ENCODE data around the gene FBXO9.

Gene FBXO9

DNA sequence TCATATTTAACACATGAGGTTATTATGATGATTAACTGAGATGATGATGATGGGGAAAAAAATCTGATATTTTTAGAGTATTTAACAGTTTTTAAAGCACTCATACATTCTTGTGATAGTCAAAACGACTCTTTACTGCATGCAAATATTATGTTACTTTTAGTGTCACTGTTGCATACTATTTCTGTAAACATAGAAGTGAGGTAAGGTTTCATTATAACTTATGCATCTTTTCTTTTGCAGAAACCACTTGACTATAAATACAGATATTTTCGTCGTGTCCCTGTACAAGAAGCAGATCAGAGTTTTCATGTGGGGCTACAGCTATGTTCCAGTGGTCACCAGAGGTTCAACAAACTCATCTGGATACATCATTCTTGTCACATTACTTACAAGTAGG, 30.1 kb downstream of the FBXO9 start:
- DNase-seq (ENCODE audit: low spot score): no peak

DNA sequence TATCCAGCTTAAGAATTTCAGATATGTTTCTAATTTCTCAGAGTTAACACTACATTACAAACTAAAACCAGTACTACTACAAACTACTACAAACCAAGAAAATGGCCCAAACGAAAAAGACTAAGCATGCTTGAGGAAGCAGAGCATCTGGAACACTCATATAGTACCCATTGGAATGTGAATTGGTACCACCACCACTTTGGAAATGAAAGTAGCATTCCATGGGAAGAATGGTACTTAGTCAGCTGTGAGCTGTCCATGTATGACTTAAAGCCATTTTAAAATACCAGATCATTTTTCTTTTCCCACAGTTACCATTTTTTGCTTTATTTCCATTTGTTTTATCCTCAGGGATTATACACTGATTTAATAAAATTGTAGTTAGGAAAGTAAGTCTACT, 30.5 kb downstream of the FBXO9 start:
- DNase-seq (ENCODE audit: low spot score): no peak

DNA sequence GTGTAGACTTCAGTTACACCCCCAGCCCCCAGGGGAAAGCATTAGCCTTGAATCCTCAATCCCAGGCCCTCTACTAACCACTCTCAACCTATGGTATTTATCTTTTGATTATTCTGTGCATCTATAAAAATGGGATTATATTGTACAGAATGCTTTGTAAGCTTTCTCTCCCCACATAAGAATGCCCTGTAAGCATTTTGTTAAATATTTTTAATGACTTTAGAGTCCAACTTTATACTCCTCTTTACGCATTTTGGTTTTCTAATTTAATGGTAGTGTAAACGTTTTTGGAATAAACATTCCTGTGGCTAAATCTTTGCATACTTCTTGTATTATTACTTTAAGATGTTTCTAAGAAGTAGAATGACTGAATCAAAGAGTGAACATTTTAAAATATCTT, 35.4 kb downstream of the FBXO9 start:
- no peak for DNase-seq (ENCODE audit: low spot score)

DNA sequence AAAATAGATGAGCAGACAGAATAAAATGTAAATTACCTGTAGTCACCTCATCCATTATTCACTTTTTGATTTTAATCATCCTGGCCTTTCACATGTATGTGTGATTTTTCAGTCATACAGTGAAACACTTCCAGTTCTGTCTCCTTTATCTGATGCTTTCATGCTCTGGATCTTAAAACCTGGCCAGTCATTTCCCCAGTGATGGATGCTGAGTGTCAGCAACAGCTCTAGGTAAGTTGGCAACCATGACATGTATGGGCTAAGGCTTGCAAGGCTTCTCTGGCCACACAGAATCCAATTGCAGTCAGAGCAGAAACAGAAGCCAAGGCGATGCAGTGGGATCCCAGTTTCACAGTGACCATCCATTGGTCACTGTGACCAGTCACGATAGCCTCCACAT, 35.8 kb downstream of the FBXO9 start:
- DNase-seq (ENCODE audit: low spot score): no peak

DNA sequence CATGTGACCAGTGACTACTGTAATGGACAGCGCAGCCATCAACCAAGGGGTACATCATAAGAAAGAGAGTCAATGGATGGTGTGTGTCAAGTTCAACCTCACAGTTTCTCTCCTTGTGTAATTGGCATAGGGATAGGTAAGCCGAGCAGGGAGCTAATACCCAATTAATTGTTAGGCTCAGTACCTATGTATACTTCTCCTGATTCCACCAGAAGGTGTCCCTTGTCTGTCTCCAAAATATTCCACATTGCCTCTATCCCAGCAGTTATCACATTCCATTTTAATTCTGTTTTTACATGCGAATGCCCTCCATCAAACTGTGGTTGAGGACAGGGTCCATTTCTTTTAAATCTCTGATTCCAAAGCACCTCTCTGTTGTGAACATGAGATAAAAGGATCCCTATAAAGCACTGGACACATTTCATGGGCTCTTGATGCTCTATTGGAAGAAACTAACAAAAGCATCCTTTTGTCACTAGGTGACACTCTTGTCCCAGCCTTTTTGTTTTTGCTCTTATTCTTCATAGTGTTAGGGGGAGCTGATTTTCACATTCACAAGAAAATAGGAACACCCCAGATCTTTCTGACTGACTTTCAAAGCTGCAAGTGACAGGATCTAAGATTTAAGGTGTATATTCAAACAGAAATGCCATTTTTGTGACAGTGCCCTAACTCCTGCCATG, 38.9 kb downstream of the FBXO9 start:
- DNase-seq (ENCODE audit: low spot score): peak; percentile 80

DNA sequence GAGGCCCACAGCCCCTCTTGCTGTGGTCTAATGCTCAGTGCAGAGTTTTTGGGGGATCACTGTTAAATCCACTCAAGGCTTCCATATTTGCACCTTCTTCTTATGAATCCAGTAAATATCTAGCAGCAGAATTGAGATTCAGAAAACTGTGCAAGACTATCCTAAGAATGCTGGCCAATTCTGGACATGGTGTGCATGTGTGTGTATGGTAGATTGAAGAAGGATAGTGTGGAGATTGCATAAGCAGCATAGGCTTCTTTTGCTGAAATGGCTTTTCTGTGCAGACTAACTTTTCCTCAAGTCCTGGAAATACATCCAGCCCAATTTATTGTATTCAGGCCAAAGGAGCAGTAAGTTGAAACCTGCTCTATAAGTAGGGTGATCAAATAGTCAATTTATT, 39.7 kb downstream of the FBXO9 start:
- DNase-seq (ENCODE audit: low spot score): no peak

DNA sequence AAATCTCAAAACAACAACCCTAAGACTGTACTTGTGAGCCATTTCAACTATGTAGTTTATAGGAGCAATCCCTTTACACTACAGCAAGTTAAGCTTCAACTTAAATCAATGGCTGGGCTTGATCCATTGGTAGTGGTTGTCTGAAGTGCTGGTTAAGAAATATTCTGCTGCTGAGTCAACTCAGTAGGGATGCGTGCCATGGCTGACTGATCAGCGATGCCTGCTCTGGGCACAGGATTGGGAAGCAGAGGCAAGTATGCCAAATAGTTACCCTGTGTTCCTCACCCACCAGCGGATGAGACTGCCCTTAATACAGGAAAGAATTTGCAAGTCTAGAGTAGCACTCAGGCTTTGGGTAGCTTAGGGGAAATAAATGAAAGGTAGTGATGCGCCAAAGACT, 41.9 kb downstream of the FBXO9 start:
- no peak for DNase-seq (ENCODE audit: low spot score)

DNA sequence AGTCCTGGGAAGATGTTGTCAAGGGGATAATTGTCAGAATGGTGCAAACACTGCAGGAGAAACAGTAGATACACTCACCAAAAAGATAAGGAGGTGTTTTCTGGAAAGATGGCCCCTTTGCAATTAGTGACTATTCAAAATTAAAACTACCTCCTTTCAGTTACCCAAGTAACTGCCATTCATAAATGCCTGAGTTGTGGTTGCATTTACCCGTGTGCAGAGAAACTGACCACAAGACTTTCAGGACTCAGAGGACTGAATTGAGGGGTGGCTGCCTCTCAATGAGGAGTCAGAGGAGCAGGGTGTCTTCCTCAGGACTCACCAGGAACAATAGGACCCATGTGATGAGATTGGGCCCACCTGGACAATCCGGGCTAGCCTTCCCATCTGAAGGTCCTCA, 44.4 kb downstream of the FBXO9 start:
- DNase-seq (ENCODE audit: low spot score): no peak

DNA sequence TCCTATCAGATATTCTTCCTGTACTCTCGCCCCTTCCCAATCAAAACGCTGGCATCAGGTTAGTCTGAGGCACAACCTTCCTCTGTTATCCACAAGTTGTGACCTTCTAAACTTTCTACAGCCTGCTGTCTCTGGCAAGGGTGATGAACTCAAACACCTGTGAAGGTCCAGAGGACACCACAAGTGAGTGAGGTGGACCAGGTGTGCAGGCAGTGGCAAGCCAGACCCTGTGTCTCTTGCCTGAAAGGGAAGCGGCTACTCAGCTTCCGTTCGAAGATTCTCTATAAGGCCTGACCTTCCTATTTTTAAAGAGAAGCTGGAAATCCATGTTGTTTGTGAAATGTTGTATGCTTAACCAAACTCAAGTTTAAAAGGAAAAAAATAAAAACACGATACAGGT, 46.7 kb downstream of the FBXO9 start:
- no peak for DNase-seq (ENCODE audit: low spot score)

DNA sequence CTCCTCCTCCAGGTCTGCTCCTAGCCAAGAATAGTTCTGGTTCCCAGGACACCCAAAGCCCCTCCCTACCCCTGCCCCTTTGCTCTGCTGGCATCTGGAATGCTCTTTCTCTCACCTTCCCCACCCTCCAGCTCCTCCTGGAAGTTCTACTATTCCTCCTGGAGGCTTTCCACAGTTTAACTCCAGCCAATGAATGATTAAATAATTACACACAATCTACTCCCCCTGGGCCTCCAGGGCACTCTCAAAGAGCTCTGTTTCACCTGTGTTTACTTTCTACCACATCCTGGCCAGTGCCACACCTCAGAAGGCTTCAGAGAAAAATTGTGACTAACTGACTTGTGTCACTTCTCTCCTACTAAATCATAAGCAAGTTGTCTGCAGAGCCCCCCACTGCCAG, 47.2 kb downstream of the FBXO9 start:
- no peak for DNase-seq (ENCODE audit: low spot score)

DNA sequence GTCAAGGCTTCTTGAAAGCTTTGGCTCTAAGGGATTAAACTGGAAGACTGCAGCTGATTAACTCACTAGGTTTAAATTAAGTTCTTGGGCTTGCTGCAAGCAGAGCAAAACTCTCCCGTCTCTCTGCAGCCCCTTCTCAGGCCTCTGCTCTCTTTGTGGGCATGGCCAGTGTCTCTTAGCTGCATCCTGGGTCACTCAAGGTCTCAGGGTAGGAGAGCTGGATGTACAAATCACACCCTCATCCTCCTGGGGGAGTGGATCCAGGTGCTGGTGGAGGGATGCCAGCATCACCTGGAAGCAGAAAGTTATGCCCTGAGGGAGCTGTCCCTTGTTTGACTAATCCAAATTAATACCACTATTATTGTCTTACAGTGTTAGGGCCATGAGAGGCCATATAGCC, 47.7 kb downstream of the FBXO9 start:
- no peak for DNase-seq (ENCODE audit: low spot score)

DNA sequence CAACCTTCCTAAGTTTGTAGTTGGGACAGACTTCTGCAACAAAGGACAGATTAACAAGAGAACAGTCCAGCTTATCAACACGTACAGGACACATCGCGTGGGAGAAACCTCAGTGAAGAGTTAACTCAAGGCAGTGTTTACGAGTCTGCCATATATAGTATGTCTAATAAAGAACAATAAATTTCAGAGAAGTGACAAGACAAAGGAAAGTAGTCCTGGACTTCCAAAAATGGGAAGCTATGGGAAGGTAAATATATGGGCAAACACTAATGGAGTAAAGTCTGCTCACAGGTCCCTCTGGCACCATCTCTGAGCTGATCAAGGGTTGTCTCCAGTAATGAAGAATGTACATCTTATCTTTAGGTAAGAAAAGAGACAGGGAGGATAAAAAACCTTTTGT, 48.5 kb downstream of the FBXO9 start:
- no peak for DNase-seq (ENCODE audit: low spot score)

DNA sequence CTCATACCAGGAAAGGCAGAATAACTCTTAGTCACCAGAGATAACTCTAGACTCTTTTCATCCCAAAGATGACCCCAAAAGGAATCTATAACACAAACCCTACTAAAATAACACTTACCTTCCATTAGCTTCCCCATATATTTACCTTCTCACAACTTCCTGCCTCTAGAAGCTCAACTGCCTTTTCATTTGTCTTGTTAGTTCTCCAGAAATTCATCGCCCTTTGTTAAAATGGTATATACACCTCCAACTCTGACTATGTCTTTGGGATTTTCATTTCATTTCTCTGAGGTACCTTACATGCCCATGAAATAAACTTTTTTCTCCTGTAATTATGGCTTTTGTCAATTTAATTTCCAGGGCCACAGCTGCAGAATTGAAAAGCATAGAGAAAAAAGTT, 49.9 kb downstream of the FBXO9 start:
- no peak for DNase-seq (ENCODE audit: low spot score)

DNA sequence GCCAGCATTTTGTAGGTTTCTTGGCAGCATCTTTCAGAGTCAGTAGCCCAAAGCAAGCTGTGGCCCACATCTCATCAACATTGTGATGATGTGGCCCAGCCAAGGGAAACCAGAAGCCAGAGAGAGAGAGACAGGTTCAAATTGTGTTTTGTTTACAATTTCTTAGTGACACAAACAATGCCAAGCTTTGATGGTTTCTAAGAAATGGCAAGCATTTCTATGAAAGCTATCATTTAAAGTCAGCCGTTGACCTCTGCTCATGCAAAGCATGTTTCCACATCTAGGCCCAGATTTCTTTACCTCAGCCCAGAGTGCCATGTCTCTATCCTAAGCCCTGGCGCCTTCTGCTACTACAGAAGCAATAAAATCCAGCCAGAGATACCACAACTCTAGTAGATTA, 50.5 kb downstream of the FBXO9 start:
- no peak for DNase-seq (ENCODE audit: low spot score)

DNA sequence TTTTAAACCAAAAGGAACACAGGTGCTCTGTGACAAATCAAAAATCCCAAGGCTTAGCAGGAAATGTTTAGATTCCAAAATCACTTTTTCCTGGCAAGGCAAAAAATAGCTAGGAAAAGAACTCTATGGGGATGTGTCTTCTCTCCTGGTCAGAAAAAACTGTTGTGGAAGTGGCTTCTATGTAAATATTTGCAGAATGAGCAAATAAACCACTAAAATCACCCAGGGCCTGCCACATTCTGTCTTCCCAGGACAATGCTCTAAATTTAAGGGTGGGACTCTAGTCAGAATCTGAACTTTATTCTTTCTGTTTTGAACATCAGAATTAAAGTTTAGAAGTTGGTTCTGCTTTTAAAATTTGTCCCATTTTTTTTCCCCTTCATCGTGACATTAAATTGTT, 54.1 kb downstream of the FBXO9 start:
- no peak for DNase-seq (ENCODE audit: low spot score)

DNA sequence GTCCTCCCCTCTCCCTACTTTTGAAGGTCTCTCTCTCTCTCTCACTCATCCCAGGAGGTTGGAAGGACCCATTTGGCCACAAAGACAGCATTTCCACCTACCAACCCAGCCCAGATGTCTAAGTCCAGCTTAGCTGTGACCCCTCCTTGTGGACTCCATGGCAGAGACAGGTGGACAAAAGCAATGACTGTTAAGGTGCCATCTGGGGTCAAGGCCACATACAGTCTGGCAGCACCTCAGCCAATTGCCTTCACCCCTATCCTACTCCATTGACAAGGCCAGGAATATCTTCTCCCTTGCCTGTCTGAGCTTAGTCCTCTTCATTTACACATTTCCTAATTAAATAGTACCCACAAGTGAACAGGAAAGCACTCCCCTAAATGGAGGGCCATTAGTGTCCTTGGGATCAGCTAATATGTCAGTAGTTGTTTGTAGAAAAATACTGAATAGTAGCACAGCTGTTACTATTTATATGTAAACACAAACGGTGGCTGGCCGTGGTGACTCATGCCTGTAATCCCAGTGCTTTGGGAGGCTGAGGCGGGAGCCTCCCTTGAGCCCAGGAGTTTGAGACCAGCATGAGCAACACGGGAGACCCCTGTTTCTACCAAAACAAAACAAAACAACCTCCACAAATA, 54.7 kb downstream of the FBXO9 start:
- no peak for DNase-seq (ENCODE audit: low spot score)

DNA sequence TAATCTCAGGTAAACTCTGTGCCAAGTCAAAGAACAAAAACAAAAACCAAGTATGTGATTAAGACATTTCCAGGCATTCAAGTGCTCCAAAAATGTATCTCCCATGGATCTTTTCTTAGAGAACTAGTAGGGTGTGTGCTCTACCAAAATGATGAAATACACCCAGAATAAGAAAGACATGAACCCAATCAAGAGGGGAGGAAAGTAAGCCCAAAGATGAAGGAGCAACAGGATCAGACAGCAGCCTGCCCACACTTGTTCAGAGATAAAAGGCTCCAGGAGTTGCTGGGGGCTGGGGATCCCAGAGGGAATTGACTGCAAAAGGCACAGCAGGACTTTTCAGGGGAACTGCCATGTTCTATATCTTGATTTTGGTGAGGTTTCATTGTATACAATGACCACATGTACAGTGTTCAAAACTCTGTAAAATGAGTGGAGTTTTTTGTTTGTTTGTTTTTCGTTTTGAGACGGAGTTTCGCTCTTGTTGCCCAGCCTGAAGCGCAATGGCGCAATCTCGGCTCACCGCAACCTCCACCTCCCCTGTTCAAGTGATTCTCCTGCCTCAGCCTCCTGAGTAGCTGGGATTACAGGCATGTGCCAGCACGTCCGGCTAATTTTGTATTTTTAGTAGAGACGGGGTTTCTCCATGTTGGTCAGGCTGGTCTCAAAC, 59.1 kb downstream of the FBXO9 start:
- DNase-seq (ENCODE audit: low spot score): no peak

DNA sequence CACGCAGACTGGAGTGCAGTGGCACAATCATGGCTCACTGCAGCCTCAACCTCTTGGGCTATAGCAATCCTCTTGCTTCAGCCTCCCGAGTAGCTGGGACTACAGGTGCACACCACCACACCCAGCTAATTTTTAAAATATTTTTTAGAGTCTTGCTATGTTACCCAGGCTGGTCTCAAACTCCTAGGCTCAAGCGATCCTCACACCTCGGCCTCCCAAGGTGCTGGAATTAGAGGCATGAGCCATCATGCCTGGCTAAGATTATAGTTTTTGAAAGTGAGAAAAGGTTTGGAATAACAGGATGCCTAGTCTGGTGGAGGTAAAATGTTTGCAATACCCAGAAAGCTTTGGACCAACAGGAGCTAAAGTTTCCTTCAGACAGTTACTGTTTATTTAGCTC, 60.1 kb downstream of the FBXO9 start:
- no peak for DNase-seq (ENCODE audit: low spot score)

DNA sequence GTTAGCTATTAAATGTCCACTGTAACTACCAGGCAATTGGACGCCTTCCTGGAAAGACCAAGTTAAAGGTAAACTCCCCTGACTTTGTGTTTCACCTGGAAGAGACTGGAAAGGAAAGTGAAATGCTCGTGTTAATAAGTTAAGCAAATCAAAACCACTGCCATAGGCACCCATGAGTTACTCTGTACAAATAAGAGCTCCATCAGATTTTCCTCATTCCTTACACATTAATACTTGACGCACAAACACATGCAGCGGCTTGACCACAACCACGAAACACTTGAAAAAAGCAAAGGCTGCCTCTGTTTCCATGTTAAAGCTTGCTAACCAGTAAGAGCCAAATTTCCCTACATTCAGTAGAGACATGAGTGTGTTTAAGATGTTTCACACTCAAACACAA, 63.6 kb downstream of the FBXO9 start:
- no peak for DNase-seq (ENCODE audit: low spot score)

DNA sequence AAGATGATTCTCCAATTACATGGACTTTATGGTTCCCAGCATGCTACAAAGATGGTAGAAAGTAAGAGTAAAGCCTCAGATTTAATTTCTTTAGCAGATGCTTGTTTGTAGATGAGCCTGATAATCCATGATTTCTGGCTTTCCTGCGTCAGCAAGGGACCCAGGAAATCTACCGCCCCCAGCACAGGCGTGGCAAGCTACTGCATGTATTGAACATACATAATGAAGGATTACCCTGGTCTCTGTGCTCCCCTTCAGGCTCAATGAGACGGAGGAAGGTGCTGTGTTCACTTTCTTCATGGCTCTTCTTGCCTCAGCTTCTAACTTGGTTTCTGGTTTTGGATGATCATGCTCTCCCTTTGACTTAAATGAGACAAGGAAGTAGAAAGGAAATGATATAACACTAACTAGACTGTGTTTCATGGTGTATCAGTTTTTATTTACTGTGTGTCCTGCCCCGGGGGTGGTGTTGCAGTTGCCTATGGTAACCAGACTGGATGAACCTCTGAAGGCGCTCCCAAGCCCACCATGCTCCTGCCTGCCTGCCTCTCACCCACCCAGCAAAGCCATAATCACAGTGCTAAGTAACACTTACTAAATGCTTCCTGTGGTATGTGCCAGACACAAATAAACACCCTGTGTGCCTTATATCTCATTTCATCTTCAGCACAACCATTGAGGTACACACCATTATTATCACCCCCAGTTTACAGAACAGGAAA, 65.5 kb downstream of the FBXO9 start:
- DNase-seq (ENCODE audit: low spot score): no peak

DNA sequence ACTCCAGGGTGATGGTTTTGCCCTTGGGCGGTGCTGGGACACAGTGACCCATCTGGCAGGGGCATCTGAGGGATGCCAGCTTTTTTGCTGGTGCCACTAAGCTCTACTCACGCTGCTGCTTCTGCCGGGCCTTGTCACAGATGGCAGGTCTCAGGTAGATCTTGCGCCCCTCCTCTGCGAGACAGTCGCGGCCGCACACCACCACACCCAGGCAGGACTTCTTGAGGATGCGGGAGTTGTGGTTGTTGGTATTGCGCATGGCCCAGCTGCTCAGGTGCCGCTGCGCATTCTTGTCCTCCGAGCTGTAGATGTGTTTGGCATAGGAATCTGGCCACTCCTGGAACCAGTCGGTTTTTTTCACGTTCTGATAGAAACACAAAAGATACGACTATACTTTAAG, 68.8 kb downstream of the FBXO9 start:
- no peak for DNase-seq (ENCODE audit: low spot score)

DNA sequence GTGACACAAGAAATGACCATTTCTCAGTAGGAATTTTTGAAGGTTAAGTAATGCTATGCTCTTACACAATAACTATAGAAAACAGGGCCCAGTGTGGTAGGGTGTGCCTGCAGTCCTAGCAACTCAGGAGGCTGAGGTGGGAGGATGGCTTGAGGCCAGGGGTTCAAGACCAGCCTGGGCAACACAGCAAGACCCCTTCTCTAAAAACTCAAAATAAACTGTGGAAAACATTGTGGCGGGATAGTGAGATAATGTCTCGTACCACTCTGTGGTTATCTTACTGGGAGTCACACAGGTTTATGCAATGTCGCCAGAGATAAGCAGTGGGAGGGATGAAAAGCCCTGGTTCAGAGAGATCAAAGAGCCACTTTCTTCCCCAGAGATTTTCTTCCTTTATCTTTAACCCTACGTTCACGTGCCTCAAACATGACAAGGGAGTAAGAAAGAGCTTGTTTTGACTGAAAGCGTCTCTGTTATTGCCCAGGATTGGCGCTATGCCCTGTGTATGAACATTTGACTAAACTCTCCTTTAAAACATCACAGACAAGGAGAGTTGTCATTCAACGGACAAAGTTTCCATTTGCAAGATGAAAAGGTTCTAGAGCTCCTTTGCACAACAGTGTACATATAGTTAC, 69.5 kb downstream of the FBXO9 start:
- no peak for DNase-seq (ENCODE audit: low spot score)
